Tibial artery (tissue), 4 donors: Measurements from ENCODE around the gene CAMK1G.

Experiments used
- DNase-seq, 2 donors: peaks; one replicate each; pipeline ENCODE4 v3.0.0-alpha.2; 2019
- H3K27ac ChIP-seq, 2 donors: fragments of 200-600 bp; sonication (generic) in 1 of 2; 1 replicate in 1 of 2; 2 replicates in 1 of 2; pipeline ENCODE4 v1.5.1; 2018 to 2019; ENCODE audit warnings: mild to moderate bottlenecking in 1 of 2
- H3K27me3 ChIP-seq, 2 donors: fragments of 200-600 bp; sonication (generic) in 1 of 2; one replicate each; pipeline versions ENCODE4 v1.5.1 to v1.6.0; 2016 to 2019
- H3K36me3 ChIP-seq, 3 donors: fragments of 200-600 bp; sonication (generic) in 2 of 3; one replicate each; pipeline ENCODE4 v1.5.1; 2016 to 2019; ENCODE audit warnings: mild to moderate bottlenecking in 2 of 3
- H3K4me1 ChIP-seq, 4 donors: fragments of 200-600 bp; sonication (generic) in 2 of 4; 1 replicate in 3 of 4; 2 replicates in 1 of 4; pipeline ENCODE4 v1.5.1; 2016 to 2019
- H3K4me3 ChIP-seq, 2 donors: fragments of 200-600 bp; sonication (generic) in 1 of 2; 1 replicate in 1 of 2; 2 replicates in 1 of 2; pipeline ENCODE4 v1.5.1; 2018 to 2019; ENCODE audit warnings: mild to moderate bottlenecking in 2 of 2
- H3K9me3 ChIP-seq, 3 donors: fragments of 200-600 bp; sonication (generic) in 1 of 3; one replicate each; pipeline ENCODE4 v1.5.1; 2016 to 2019
- CTCF ChIP-seq, 2 experiments: fragments of 200-600 bp in 1 of 2; fragments of 450-650 bp in 1 of 2; IDR thresholded peaks; one replicate each; pipeline ENCODE4 v1.5.1; 2017 to 2019; ENCODE audit warnings: antibody characterized with exemption in 2 of 2, mild to moderate bottlenecking in 1 of 2, moderate library complexity in 1 of 2
- intact Hi-C: fragments of 100-400 bp; cut with DNase I; formaldehyde crosslinking; loops from one replicate; pipeline ENCODE4 v1.15.0; 2023; ENCODE audit warnings: low total_unique reads

CAMK1G gene

GRCh38 chr1:209594440-209594839 lies 10.9 kb downstream of the CAMK1G start:
- Histone ChIP-seq H3K4me1 (no peaks in the 10 kb centered on the region), H3K9me3 (no peaks in the 10 kb centered on the region), H3K4me3 (no peak overlapping the region), H3K27ac (no peak overlapping the region), H3K36me3 (no peaks in the 10 kb centered on the region), H3K27me3 (peaks cover 0 to 6% of the 10 kb centered on the region in 2 donors)
- DNase-seq, result no peak
- intact Hi-C loops, result no loop called here
- no peak for TF ChIP-seq CTCF (IDR thresholded peaks at IDR 0.05)

- Histone ChIP-seq H3K4me3 (no peak overlapping the region), H3K27ac (no peak overlapping the region), H3K9me3 (no peaks in the 10 kb centered on the region), H3K27me3 (peaks cover 0 to 6% of the 10 kb centered on the region in 2 donors), H3K36me3 (no peaks in the 10 kb centered on the region), H3K4me1 (no peaks in the 10 kb centered on the region)
- no peak for TF ChIP-seq CTCF (IDR thresholded peaks at IDR 0.05)
- intact Hi-C loops, result no loop called here
- DNase-seq, result no peak
Measured at GRCh38 chr1:209595028-209595427, 11.5 kb downstream of the CAMK1G start.

- no peak overlapping the region for H3K4me3 ChIP-seq
- no peak overlapping the region for H3K27ac ChIP-seq
- no peak for DNase-seq
- no peaks in the 10 kb centered on the region for H3K36me3 ChIP-seq
- no peaks in the 10 kb centered on the region for H3K4me1 ChIP-seq
- H3K27me3 ChIP-seq, result peaks cover 0 to 6% of the 10 kb centered on the region in 2 donors
- intact Hi-C loops, result no loop called here
- no peaks in the 10 kb centered on the region for H3K9me3 ChIP-seq
- no peak for TF ChIP-seq CTCF (IDR thresholded peaks at IDR 0.05)
Measured at GRCh38 chr1:209595599-209596285, 12.2 kb downstream of the CAMK1G start.

GRCh38 chr1:209597499-209597898 lies 14.0 kb downstream of the CAMK1G start:
- no peak for DNase-seq
- no peak overlapping the region for H3K27ac ChIP-seq
- no peak overlapping the region for H3K4me3 ChIP-seq
- no peak for TF ChIP-seq CTCF (IDR thresholded peaks at IDR 0.05)
- no peaks in the 10 kb centered on the region for H3K9me3 ChIP-seq
- H3K36me3 ChIP-seq, result no peaks in the 10 kb centered on the region
- intact Hi-C loops, result no loop called here
- no peaks in the 10 kb centered on the region for H3K4me1 ChIP-seq
- peaks cover 0 to 6% of the 10 kb centered on the region in 2 donors for H3K27me3 ChIP-seq

- H3K4me3 ChIP-seq, result no peak overlapping the region
- no peak overlapping the region for H3K27ac ChIP-seq
- H3K9me3 ChIP-seq, result no peaks in the 10 kb centered on the region
- H3K36me3 ChIP-seq, result no peaks in the 10 kb centered on the region
- TF ChIP-seq CTCF (IDR thresholded peaks at IDR 0.05), result no peak
- H3K27me3 ChIP-seq, result peaks cover 0 to 6% of the 10 kb centered on the region in 2 donors
- DNase-seq, result no peak
- H3K4me1 ChIP-seq, result no peaks in the 10 kb centered on the region
- intact Hi-C loops, result no loop called here
Measured at GRCh38 chr1:209598227-209598626, 14.7 kb downstream of the CAMK1G start.

- Histone ChIP-seq H3K4me3 (no peak overlapping the region), H3K27me3 (peaks cover 0 to 5% of the 10 kb centered on the region in 2 donors), H3K9me3 (no peaks in the 10 kb centered on the region), H3K27ac (no peak overlapping the region), H3K36me3 (no peaks in the 10 kb centered on the region), H3K4me1 (no peaks in the 10 kb centered on the region)
- TF ChIP-seq CTCF (IDR thresholded peaks at IDR 0.05), result no peak
- no peak for DNase-seq
- intact Hi-C loops, result no loop called here
Measured at GRCh38 chr1:209600541-209600940, 17.0 kb downstream of the CAMK1G start.
